GM18511 (cell line): ENCODE measurements around the gene INSL3.
"Not testable (repeated sequence)": the region's sequence is repeated elsewhere in the genome, so short reads cannot be mapped to it uniquely, and the experiment has no call there.

ENCODE experiments used
- ATAC-seq: cut with Tn5 transposase; IDR thresholded peaks from one replicate; pipeline ENCODE4 v1.9.1; 2021; ENCODE audit warnings: mild to moderate bottlenecking, moderate library complexity; ENCODE audit not compliant: unreplicated experiment

INSL3 gene

DNA sequence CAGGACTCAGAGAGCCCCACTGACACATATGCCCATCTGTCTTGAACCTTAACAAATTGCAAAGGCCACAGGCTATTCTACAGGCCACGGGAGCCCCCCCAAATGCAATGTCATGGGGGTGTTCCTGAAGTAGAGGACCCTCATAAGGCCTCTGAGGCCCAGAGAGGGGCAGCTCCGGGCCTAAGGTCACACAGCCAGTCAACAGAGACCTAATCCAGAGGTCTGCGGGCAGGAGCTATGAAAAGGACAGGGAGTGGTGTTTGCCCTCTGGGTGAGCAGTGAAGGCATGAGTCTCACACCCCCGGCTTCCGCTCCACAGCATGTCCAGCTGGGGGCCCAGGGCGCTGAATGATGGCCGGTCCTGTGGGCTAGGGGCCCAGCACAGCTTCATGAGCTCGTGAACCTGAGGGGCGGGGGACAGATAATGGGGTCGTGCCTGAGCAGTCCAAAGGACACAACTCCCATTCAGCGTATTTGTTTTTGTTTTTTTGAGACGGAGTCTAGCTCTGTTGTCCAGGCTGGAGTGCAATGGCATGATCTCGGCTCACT lies 5.3 kb upstream of the INSL3 start:
- no peak for ATAC-seq

DNA sequence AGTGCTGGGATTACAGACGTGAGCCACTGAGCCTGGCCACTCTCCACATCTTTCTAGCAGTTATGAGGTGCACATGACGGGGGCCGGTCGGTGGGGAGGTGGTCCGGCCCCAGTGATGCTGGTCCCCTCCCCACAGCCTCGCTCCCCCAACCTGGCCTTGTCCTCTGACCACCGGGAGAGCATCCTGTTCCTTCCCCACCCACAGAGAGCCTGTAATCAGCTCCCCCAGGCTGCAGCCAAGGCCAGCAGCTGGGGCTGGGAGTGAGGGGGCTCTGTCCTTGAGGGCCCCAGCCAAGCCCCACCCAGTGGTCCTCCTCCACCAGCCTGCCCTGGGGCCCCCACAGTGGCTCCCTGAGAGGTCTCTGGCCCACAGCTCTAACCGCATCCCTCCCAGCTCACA lies 3.0 kb upstream of the INSL3 start:
- ATAC-seq: no peak

DNA sequence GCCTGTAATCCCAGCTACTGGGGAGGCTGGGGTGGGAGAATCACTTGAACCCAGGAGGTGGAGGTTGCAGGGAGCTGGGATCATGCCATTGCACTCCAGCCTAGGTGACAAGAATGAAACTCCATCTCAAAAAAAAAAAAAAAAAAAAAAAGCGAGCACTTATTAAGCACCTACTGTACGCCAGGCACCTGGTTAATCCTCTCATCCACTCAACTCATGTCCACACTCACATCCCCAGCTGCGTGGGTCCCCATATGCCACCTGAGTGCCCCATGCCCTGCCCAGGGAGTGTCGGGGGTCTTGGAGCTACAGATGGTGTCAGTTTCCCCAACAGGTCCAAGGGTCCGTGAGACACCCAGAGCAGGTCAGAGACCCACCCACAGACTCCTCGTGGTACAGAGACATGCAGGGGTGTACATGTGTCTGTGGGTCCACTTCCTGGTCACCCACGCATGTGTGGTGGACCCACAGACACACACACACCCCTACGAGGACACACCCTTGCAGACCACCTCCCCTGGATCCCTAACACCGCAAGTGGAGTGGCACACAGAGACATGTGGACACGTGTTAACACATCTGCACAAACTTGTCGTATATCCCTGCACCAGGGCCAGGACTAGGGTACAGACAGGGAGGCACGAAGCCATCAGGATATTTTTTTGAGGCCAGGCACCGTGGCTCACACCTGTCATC lies 3.5 kb downstream of the INSL3 start:
- ATAC-seq: no peak

DNA sequence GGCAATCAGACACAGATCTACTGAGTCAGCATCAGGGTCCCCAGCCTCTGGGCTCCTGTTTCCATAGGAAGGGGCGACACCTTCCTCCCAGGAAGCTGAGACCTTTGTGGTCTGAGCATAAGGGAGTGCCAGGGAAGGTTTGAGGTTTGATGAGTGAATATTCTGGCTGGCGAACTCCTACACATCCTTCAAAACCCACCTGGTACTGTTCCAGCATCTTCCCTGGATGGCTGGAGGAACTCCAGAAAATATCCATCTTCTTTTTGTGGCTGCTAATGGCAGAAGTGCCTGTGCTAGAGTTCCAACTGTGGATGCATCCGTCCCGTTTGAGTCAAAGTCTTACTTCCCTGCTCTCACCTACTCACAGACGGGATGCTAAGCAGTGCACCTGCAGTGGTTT lies 9.2 kb downstream of the INSL3 start:
- no peak for ATAC-seq

DNA sequence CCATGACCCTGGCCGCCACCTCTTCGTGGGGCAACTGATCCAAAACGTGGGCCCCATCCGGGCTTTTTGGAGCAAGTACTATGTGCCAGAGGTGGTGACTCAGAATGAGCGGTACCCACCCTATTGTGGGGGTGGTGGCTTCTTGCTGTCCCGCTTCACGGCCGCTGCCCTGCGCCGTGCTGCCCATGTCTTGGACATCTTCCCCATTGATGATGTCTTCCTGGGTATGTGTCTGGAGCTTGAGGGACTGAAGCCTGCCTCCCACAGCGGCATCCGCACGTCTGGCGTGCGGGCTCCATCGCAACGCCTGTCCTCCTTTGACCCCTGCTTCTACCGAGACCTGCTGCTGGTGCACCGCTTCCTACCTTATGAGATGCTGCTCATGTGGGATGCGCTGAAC lies 9.6 kb downstream of the INSL3 start:
- ATAC-seq: no peak

DNA sequence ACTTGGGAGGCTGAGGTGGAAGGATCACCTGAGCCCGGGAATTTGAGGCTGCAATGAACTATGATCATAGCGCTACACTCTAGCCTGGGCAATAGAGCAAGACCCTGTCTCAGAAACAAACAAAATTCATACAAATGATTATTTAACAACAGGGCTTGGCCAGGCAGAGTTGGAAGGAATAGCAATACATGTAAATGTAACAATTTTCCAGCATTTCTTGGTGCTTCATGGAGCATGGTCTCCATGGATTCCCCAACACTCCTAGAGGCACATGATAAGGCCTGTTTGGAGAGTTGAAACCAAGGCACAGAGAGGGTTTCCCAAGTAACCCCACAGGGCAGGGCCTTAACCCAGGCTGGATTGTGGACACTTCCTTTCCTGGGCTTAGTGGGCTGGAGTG lies 10.2 kb downstream of the INSL3 start:
- ATAC-seq: no peak

DNA sequence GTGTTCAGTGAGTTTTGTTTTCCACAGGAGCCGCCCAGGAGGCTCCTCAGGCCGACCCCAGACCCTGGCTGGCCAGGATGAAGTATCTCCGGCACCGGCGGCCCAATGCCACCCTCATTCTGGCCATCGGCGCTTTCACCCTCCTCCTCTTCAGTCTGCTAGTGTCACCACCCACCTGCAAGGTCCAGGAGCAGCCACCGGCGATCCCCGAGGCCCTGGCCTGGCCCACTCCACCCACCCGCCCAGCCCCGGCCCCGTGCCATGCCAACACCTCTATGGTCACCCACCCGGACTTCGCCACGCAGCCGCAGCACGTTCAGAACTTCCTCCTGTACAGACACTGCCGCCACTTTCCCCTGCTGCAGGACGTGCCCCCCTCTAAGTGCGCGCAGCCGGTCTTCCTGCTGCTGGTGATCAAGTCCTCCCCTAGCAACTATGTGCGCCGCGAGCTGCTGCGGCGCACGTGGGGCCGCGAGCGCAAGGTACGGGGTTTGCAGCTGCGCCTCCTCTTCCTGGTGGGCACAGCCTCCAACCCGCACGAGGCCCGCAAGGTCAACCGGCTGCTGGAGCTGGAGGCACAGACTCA lies 13.5 kb downstream of the INSL3 start:
- ATAC-seq: no peak

DNA sequence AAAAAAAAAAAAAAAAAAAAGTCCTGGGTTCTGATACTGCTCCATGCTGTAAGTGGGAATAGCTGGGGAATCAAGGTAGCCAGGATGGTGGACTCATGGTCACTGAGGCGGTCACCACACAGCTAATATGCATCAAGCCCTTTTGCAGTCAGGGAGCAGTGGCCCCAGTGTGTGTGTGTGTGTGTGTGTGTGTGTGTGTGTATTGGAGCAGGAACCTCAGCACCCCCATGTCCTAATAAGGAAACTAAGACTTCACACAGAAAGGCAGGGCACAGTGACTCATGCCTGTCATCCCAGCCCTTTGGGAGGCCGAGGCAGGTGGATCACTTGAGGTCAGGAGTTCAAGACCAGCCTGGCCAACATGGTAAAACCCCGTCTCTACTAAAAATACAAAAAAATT lies 14.4 kb downstream of the INSL3 start:
- ATAC-seq: no peak

DNA sequence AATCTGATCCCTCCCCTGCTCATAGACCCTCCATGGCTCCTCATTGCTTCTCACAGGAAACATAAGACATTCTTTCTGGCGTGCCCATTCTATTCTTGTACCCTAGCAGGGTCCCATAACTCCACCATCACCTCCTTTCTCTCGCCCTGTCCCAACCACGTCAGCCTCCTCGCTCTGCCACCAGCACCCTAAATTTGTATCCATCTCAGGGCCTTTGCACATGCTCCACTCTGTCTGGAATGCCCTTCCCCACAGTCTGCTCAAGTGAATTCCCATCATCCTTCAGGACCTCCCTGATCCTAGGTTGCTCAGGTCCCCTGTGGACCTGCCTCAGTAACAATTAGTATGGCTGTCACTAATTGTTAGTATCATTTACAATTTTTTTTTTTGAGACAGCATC lies 15.9 kb downstream of the INSL3 start:
- ATAC-seq: no peak

DNA sequence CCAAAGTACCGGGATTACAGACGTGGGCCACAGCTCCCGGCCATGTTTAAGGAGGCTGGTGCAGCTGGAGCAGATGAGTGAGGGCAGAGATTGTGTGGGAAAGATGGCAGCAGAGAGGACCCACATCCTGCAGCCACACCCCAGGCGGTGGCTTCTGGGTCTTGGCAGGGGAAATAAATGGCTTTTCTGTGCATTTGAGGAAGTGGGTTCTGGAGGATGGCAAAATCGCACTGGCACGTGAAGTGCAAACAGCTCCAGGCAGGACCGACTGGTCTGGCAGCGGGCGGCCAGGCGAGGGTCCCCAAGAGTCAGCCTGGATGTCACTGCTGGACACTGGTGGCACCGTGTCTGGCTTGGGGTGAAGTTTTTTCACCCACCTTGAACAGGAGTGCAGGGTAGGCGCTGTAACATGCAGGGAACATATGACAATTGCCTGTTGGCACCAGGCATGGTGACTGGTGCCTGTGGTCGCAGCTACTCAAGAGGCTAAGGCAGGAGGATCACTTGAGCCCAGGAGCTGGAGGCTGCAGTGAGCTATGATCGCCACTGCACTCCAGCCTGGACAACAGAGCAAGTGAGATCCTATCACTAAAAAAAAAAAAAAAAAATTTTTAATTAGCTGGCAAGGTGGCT lies 17.9 kb downstream of the INSL3 start:
- no peak for ATAC-seq

DNA sequence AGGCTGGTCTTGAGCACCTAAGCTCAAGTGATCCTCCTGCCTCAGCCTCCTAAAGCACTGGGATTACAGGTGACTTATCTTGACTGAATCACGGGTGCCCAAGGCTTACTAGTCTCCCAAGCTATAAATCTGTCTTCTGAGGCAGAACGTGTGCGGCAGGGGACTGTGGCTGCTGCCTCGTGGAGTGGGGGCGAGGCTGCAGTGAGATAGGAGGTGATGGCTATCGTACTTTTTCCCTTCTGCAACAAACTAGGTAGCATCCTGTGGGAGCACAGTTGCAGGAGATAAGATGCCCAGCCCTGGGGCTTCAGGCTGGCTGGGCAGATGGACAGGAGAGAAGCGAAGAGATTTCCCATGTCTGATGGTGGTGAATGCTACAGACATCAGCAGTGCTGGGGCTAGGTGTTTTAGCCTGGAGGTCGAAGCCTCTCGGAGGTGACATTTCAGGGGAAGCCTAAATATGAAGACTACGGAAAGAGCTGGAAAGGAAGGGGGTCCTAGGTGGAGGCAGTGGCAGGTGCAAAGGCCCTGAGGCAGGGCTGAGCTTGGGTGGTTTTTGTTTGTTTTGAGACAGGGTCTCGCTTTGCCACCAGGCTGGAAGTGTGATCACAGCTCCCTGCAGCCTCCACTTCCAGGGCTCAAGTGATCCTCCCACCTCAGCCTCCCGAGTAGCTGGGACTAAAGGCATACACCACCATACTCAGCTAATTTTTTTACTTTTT lies 19.0 kb downstream of the INSL3 start:
- no peak for ATAC-seq

DNA sequence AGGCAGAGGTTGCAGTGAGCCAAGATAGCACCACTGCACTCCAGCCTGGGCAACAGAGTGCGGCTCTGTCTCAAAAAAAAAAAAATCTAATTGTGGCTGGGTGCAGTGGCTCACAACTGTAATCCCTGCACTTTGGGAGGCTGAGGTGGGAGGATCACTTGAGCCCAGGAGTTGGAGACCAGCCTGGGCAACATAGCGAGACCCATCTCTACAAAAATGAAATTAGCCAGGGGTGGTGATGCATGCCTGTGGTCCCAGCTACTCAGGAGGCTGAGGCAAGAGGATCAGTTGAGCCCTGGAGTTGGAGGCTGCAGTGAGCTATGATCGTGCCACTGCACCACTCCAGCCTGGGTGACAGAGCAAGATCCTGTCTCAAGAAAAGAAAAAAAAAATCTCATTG lies 22.7 kb downstream of the INSL3 start:
- not testable (repeated sequence) for ATAC-seq

DNA sequence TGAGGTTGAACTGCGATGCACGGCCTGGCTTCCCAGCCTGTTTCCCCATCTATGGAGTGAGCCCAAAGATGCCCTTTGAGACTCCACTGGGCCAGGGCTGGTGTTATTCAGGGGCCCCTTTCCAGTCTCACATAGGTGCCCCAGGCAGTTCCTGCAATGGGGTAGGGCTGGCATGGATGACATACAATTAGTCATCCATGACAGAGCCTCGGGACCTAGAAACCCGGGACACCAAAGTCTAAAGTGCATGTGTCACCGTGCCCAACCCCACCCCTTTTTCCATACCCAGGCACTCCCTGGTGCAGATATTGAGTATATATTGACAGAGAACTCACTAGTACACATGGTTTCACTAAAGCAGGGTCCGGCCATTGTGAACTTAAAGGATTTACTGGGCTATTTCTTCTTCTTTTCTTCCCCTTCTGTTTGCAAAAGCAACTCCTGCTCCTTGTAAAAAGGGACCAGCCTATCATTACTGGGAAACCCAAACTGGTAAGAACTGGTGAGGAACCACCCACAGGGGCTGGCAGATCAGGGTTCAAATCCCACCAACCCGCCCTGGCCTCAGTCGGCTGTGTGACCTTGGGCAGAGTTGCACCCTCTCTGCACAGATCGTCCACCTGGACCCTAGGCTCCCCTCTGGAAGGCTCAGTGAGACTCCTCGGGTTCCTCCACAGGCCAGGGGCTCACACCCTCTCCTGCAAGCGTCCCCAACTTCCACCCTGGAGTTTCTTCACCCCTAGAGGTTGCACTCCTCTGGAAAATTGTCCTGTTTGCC lies 23.7 kb downstream of the INSL3 start:
- no peak for ATAC-seq

DNA sequence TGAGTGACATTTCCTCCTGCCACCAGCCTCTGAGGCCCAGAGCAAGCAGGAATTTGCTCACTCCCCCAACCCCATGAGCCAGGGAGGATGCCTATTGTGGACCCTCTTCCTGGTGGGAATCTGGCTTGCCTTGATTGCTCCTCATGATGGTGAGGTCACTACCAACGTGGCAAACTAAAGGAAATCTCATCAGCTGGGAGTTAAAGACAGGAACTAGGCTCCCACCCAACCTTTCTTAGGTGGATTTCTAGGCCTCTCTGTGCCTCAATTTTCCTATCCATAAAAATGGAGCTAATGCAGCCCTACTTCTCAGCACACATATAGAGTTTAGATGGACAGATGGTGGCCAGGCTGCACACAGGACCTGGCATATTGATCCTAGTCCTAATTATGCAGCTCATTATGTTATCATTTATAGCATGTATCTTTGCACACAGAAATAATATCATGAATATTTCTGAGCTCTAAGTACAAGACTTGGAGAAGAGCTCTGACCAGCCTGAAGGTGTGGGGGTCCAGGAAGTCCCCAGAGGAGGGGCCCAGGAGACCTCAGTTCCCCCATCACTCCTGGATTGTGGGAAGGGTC lies 24.4 kb downstream of the INSL3 start:
- no peak for ATAC-seq

DNA sequence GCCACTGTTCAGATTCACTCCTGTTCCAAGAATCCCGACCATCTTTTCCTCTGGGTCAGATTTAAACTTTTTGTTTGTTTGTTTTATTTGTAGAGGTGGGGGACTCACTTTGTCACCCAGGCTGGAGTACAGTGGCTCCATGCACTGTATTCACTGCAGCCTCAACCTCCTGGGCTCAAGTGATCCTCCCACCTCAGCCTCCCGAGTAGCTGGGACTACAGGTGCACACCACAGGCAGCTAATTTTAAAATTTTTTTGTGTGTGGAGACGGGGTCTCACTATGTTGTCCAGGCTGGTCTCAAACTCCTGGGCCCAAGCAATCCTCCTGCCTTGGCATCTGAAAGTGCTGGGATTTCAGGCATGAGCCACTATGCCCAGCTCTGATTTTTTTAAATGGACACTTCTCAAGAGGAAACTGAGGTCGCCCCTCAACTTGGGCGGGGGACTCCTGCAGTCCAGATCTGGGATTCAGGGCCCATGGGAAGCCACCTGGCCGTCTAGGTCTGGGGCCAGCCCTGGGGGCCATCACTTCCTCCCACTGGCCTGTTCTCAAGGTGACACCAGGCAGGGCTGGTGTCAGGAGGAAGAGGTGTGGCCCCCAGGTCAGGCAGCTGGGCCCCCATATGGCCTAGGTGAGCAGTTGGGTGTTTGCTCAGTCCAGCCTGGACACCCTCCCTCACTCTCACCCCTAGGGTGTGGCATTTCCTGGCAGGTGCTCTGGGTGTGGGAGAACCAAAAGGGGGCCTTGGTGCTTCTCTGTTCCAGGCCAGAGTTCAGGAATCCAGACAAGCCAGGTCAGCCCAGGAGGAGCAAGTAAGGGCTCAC lies 25.1 kb downstream of the INSL3 start:
- ATAC-seq: no peak

DNA sequence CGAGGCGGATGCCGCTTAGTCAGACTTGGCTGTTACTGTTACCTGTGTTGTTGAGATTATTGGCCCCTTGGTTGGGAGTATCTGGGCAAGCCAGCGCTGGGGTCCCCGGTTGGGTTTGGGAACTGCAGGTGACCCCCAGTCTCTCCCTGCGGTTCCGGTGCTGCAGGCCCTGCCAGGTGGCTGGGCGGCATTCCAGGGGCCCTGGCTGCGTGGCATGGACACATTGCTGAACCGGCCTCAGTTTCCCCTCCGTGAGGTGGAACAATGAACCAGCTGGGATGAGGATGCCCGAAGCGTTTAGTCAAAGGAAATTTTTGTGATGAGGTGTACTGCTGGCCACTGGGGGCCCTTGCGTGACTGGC lies 25.8 kb downstream of the INSL3 start:
- ATAC-seq: no peak

DNA sequence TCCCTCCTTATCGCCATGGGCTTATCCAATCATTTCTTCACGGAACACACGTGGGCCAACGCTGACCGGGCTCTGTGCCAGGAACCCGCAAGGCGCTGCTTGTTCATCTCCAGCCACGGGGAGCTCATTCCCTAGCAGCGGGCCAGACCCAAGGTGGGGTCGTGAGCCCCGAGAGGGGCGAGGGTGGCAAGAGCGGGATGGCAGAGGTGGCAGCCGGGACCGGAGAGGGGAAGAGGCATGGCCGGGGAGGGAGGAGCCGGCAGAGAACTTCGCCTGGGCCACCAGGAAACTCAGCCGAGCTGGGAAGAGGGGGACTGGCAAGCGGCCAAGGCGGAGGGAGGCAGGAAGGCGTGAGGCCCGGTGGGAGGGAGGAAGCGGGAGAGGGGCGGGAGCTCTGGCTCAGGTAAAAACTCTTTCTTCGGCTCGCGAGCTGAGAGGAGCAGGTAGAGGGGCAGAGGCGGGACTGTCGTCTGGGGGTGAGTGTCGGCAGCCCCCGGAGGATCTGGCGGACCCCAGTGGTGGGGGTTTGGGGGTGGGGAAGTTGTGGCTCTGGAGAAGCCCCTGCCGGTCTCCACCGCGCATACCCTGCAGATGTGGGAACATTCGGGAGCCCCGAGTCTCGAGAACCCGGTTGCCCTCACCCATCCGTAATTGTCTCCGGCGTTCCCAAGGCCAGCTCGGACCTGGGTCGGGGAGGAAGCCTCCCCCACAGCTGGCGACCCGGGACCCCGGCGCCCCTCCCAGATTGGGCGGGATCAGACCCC lies 26.4 kb downstream of the INSL3 start, which contains the start of gene B3GNT3:
Gene B3GNT3 (plus strand): TSS at position 408 of the 764 bp plus-strand sequence. CDS start 12,670 bp downstream, outside the sequence.
- no peak for ATAC-seq

DNA sequence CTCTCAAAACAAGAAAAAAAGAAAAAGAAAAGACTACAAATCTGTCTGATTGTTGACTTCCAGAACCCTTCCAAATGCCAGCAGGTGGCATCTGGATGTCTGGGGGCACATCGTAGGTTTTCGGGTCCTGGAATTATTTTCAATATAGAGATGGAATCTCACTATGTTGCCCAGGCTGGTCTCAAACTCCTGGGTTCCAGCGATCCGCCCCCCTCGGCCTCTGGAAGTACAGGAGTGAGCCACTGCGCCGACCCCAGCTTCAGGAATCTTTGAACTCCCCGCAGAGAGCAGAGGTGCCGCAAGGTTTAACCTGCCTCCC lies 26.9 kb downstream of the INSL3 start:
- ATAC-seq: no peak
